Hypothalamus (tissue), 51 donors: ENCODE measurements around the gene JPH3.
"Not testable (repeated sequence)": the region's sequence is repeated elsewhere in the genome, so short reads cannot be mapped to it uniquely, and the experiment has no call there.

Experiments used
- DNase-seq, 51 donors: peaks; one replicate each; lab custom pipeline; 2025; lab: John Stamatoyannopoulos, UW

JPH3 gene

GRCh38 chr16:87707714-87708580 lies 105.6 kb downstream of the JPH3 start:
- no peak for DNase-seq

GRCh38 chr16:87708881-87709638 lies 106.8 kb downstream of the JPH3 start:
- no peak for DNase-seq

GRCh38 chr16:87709677-87710076 lies 107.4 kb downstream of the JPH3 start:
- DNase-seq, result no peak

GRCh38 chr16:87710887-87711286 lies 108.6 kb downstream of the JPH3 start:
- DNase-seq, result no peak

GRCh38 chr16:87712184-87712762 lies 110.0 kb downstream of the JPH3 start:
- no peak for DNase-seq

GRCh38 chr16:87713451-87714229 lies 111.3 kb downstream of the JPH3 start:
- no peak for DNase-seq

GRCh38 chr16:87715231-87715630 lies 112.9 kb downstream of the JPH3 start:
- no peak for DNase-seq

- DNase-seq, result no peak
Measured at GRCh38 chr16:87715658-87716057, 113.3 kb downstream of the JPH3 start.

GRCh38 chr16:87718831-87719230 lies 116.5 kb downstream of the JPH3 start:
- not testable (repeated sequence) for DNase-seq

GRCh38 chr16:87720446-87720845 lies 118.1 kb downstream of the JPH3 start:
- no peak for DNase-seq

GRCh38 chr16:87721622-87722585 lies 119.6 kb downstream of the JPH3 start:
- DNase-seq, result no peak

GRCh38 chr16:87722590-87723225 lies 120.4 kb downstream of the JPH3 start:
- DNase-seq, result no peak

- peak; percentile 12 to 91 (median 74) for DNase-seq
Measured at GRCh38 chr16:87723226-87723623, 120.9 kb downstream of the JPH3 start.

- DNase-seq, result no peak
Measured at GRCh38 chr16:87724490-87725291, 122.4 kb downstream of the JPH3 start.

- DNase-seq, result peak in 3 of 51 donors; percentile 13 to 53 (median 47)
Measured at GRCh38 chr16:87725596-87726235, 123.4 kb downstream of the JPH3 start.

- not testable (repeated sequence) for DNase-seq
Measured at GRCh38 chr16:87726577-87726976, 124.3 kb downstream of the JPH3 start.

GRCh38 chr16:87727346-87727745 lies 125.0 kb downstream of the JPH3 start:
- DNase-seq, result no peak

- DNase-seq, result no peak
Measured at GRCh38 chr16:87728026-87728425, 125.7 kb downstream of the JPH3 start.
